Liver (tissue), 3 donors: Measurements from ENCODE around the gene ADAM8.

ENCODE experiments used
- CTCF ChIP-seq: fragments of 150-350 bp; IDR thresholded peaks from 2 replicates; pipeline ENCODE4 v1.5.1; 2017; ENCODE audit warnings: improper control_type of control experiment, low read depth, low read length; ENCODE audit not compliant: missing input control
- JUND ChIP-seq, 2 donors: IDR thresholded peaks; 2 replicates each; pipeline ENCODE4 v1.6.1; 2016; ENCODE audit warnings: antibody characterized with exemption in 2 of 2
- donor health status: healthy.
- donor health status: healthy.

DNA sequence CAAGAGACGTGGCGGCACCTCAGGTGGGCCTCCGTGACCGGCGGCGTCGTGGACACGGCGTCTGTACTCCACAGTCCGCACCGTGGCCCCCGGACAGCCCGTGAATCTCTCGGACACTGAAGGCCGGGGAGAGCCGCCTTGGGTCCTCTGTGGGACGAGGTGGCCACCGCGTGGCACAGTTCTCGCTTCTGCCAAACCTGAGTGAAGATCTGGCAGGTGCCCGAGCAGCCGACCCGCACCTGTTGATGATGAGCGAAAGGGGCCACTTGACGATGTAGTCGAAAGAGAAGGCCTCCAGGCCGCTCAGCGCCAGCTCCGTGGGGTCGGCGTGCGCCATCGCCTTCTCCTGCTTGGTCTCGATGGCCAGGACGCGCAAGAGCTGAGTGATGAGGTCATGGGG is 8.5 kb upstream of the ADAM8 start:
- TF ChIP-seq CTCF (no peak), JUND (IDR thresholded peaks at IDR 0.05) (no peak)
